NT2/D1 (cell line): Measurements from ENCODE around the gene AHNAK.

Experiments
- DNase-seq: peaks from one replicate; pipeline ENCODE4 v3.0.0-alpha.2; 2011; ENCODE audit warnings: low read depth, low spot score
- H3K27me3 ChIP-seq: 2 replicates; pipeline ENCODE4 v1.6.0; 2011; ENCODE audit warnings: mild to moderate bottlenecking; ENCODE audit not compliant: insufficient read length, insufficient read depth
- H3K36me3 ChIP-seq: 2 replicates; pipeline ENCODE4 v1.6.1; 2011; ENCODE audit warnings: mild to moderate bottlenecking, low read length, mixed read lengths; ENCODE audit not compliant: insufficient read depth, insufficient read length
- H3K4me1 ChIP-seq: 2 replicates; pipeline ENCODE4 v1.5.1; 2011; ENCODE audit not compliant: insufficient read depth, insufficient read length
- H3K4me3 ChIP-seq: 2 replicates; pipeline ENCODE4 v1.5.1; 2011; ENCODE audit warnings: low read depth; ENCODE audit not compliant: insufficient read length
- H3K9ac ChIP-seq: 2 replicates; pipeline ENCODE4 v1.6.0; 2011; ENCODE audit warnings: low read depth; ENCODE audit not compliant: insufficient read length
- H3K9me3 ChIP-seq: 2 replicates; pipeline ENCODE4 v1.5.1; 2011; ENCODE audit warnings: mild to moderate bottlenecking, low read length; ENCODE audit not compliant: insufficient read depth
- SUZ12 ChIP-seq: IDR thresholded peaks from 2 replicates; pipeline ENCODE4 v1.6.1; 2011; ENCODE audit not compliant: insufficient read length, insufficient read depth; ENCODE audit errors: extremely low read depth
- YY1 ChIP-seq: IDR thresholded peaks from 2 replicates; pipeline ENCODE4 v1.6.1; 2011; ENCODE audit not compliant: insufficient read length, insufficient read depth
- ZNF274 ChIP-seq: IDR thresholded peaks from 2 replicates; pipeline ENCODE4 v1.6.1; 2011; ENCODE audit warnings: mild to moderate bottlenecking, low read depth, low read length

The AHNAK gene

DNA sequence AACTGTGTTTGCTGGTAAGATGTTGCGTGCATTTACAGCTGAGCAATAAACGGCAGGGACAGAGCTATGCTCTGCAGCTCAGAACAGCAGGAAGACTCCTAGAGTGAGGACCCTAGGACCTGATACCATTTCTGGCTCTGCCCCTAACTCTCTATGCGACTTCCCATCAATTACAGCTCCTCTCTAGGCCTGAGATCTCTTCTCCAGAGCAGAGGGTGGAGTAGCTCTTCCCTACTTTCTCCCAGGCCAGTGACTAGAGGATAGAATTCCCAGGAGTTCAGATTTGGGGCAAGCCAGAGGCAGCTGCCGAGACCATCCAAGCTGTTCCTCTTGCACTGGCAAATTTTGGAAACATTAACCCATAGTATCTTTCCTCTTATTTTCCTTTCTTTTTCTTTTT, 140.6 kb downstream of the AHNAK start:
- Histone ChIP-seq H3K27me3 (no peaks in the 10 kb centered on the region), H3K9ac (no peak overlapping the region), H3K4me1 (peaks cover 17% of the 10 kb centered on the region), H3K9me3 (no peaks in the 10 kb centered on the region), H3K36me3 (no peaks in the 10 kb centered on the region), H3K4me3 (no peak overlapping the region)
- no peak for DNase-seq
- TF ChIP-seq ZNF274 (no peak), SUZ12 (no peak), YY1 (no peak)

DNA sequence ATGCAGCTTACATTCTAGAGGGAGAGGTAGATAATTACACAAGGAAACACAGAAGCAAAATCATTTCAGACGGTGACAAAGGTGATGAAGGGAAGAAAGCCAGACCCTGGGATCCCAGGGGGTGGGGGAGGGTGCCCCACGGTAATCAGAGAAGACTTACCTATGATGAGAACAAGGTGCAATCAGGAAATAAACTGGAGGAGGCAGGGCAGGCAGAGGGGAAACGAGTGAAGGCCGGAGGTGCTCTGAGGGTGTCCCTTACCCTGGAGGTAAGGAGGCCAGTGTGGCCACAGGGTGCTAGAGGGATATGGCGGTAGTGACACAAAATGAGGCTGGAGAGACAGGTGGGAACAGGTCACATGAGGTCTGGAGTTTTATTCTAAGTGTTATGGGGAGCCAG, 141.7 kb downstream of the AHNAK start:
- TF ChIP-seq SUZ12, result no peak
- TF ChIP-seq YY1, result no peak
- no peak for TF ChIP-seq ZNF274
- no peak for DNase-seq

DNA sequence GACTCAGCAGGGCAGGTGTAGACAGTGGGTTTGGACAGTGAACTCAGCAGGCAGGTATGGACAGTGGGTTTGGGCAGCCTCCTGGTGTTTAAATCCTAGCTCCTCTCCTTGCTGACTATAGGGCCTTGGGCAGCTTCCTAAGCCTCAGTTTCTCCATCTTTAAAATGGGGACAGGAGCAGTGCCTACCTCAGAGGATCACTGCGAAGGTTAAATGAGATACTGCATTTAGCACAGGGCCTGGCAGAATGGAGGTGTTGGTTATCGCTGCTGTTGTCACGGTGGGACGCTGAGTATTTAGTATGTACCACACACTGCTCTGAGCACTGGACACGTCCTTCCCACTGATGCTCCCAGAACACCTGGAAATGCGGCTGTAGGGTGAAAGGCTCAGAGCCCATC, 142.2 kb downstream of the AHNAK start:
- Histone ChIP-seq H3K9ac (no peak overlapping the region), H3K9me3 (no peaks in the 10 kb centered on the region), H3K4me3 (no peak overlapping the region), H3K27me3 (no peaks in the 10 kb centered on the region), H3K4me1 (peaks cover 19% of the 10 kb centered on the region), H3K36me3 (no peaks in the 10 kb centered on the region)
- TF ChIP-seq YY1 (no peak), ZNF274 (no peak), SUZ12 (no peak)
- DNase-seq, result no peak

More for the DNA sequence above, 141.7 kb downstream of the AHNAK start:
- H3K9me3 ChIP-seq, result no peaks in the 10 kb centered on the region
- no peak overlapping the region for H3K9ac ChIP-seq
- no peaks in the 10 kb centered on the region for H3K36me3 ChIP-seq
- peaks cover 16% of the 10 kb centered on the region for H3K4me1 ChIP-seq
- H3K27me3 ChIP-seq, result no peaks in the 10 kb centered on the region
- no peak overlapping the region for H3K4me3 ChIP-seq

- TF ChIP-seq ZNF274 (no peak), YY1 (no peak)
- Histone ChIP-seq H3K4me1 (peaks cover 25% of the 10 kb centered on the region), H3K36me3 (no peaks in the 10 kb centered on the region)
Measured at GRCh38 chr11:62402960-62403730, 143.5 kb downstream of the AHNAK start.

DNA sequence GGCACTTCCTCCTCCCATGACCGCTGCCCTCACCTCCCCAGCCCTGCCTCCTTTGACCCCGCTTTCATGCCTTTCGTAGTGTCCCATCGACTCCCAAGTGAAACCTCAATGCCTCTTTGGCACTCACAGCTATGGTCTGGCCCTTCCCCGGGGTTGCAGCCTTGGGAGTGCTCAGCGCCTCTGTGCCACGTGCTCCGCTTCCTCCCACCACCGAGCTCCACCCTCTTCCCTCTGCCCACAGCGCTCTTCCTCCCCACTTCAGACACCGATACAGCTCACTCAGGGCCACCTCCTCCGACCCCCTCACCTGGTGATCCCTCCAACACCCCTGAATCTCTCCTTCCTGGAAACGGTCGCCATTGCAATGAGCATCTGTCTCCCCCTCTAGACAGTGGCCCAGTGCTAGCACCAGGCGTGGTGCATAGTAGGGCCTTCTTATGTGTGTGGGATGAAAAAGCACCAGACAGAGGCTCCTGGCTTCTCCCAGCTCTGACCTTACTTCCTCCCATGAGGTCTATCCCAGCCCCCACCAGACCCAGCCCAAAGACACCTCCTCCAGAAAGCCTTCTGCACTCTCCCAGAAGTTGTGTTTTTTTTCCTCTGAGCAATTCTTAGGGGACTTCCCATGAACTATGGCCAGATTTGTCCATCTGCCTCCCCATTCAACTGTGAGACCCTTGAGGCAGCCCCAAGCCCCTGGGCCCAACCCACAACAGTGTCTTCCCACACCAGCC, 144.2 kb downstream of the AHNAK start:
- Histone ChIP-seq H3K9me3 (no peaks in the 10 kb centered on the region), H3K4me1 (peaks cover 27% of the 10 kb centered on the region), H3K9ac (peak overlapping the region; percentile 16), H3K36me3 (no peaks in the 10 kb centered on the region), H3K4me3 (no peak overlapping the region), H3K27me3 (no peaks in the 10 kb centered on the region)
- no peak for TF ChIP-seq SUZ12
- no peak for TF ChIP-seq ZNF274
- no peak for TF ChIP-seq YY1
- DNase-seq, result no peak

More at GRCh38 chr11:62402960-62403730, 143.5 kb downstream of the AHNAK start:
- no peak for DNase-seq
- H3K27me3 ChIP-seq, result no peaks in the 10 kb centered on the region
- no peaks in the 10 kb centered on the region for H3K9me3 ChIP-seq
- H3K9ac ChIP-seq, result no peak overlapping the region
- H3K4me3 ChIP-seq, result no peak overlapping the region

GRCh38 chr11:62401811-62402210, 144.8 kb downstream of the AHNAK start:
- H3K4me3 ChIP-seq, result no peak overlapping the region
- H3K36me3 ChIP-seq, result no peaks in the 10 kb centered on the region
- H3K4me1 ChIP-seq, result peaks cover 27% of the 10 kb centered on the region
- TF ChIP-seq SUZ12 (no peak), YY1 (no peak), ZNF274 (no peak)
- H3K9ac ChIP-seq, result peak overlapping the region; percentile 16
- no peaks in the 10 kb centered on the region for H3K9me3 ChIP-seq
- DNase-seq, result no peak
- H3K27me3 ChIP-seq, result no peaks in the 10 kb centered on the region

DNA sequence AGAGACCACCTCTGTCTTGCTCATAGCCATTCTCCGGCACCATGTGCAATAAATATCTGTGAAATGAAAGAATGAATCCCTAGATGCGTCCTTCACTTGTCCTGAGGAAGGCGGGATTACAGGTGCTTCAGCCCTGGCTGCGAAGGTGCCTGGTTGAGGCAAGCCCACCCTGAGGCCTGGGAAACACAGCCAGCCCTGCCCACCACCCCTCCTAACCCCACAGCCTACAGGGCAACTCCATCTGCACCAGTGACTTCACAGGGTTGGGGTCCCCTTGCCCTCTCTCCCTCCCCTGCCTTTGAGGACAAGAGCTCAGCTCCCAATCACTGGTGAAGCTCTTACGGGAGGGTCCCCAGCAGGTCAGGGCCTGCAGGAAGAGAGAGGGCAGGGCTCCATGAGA, 145.2 kb downstream of the AHNAK start:
- TF ChIP-seq SUZ12, result no peak
- TF ChIP-seq YY1, result no peak
- no peak for TF ChIP-seq ZNF274
- Histone ChIP-seq H3K27me3 (no peaks in the 10 kb centered on the region), H3K4me3 (no peak overlapping the region), H3K9ac (no peak overlapping the region), H3K36me3 (no peaks in the 10 kb centered on the region), H3K9me3 (no peaks in the 10 kb centered on the region), H3K4me1 (peaks cover 25% of the 10 kb centered on the region)
- DNase-seq, result no peak
